Mononuclear cell (primary cell): ENCODE data around the gene GCSH. TPM values are rescaled to one million over a fixed set of nuclear protein-coding genes. Genes with fewer than 3 reads are reported as not detected.

ENCODE experiments used
- H3K27me3 ChIP-seq: 2 replicates; pipeline ENCODE4 v1.6.0; 2011; ENCODE audit warnings: low read length, control low read depth; ENCODE audit not compliant: insufficient read depth
- H3K4me1 ChIP-seq: 2 replicates; pipeline ENCODE4 v1.5.1; 2011; ENCODE audit warnings: mild to moderate bottlenecking, low read length, control low read depth; ENCODE audit not compliant: insufficient read depth
- H3K4me3 ChIP-seq: 2 replicates; pipeline ENCODE4 v1.5.1; 2011; ENCODE audit warnings: mild to moderate bottlenecking, low read length, moderate library complexity
- H3K9me3 ChIP-seq: 2 replicates; pipeline ENCODE4 v1.5.1; 2011; ENCODE audit warnings: low read depth, mild to moderate bottlenecking, control low read depth, low read length
- total RNA-seq: library from RNA; depleted of rRNA; stranded (reverse); fragments of >200 nt; gene quantifications from one replicate; pipeline ENCODE4 v1.2.3, GENCODE V29; 2012

GCSH gene
- 2.1 TPM for total RNA-seq

- peak within 1 kb of the TSS; percentile 59 for H3K4me3 ChIP-seq
- H3K27me3 ChIP-seq, result no peaks in the 10 kb centered on the region
- H3K4me1 ChIP-seq, result peaks cover 8% of the 10 kb centered on the region
- H3K9me3 ChIP-seq, result no peaks in the 10 kb centered on the region
These were observed at the start of gene GCSH for GRCh38 chr16:81095953-81096714. Gene GCSH, minus strand, starts transcription at chr16:81096395. Its CDS starts 117 bp downstream, at chr16:81096278.

- H3K4me1 ChIP-seq, result no peaks in the 10 kb centered on the region
These were observed 47.8 kb upstream of the GCSH start for GRCh38 chr16:81143921-81144471.

GRCh38 chr16:81142864-81143263 lies 46.7 kb upstream of the GCSH start:
- Histone ChIP-seq H3K4me1 (no peaks in the 10 kb centered on the region), H3K9me3 (no peaks in the 10 kb centered on the region), H3K4me3 (no peak overlapping the region), H3K27me3 (no peaks in the 10 kb centered on the region)

More at GRCh38 chr16:81143921-81144471, 47.8 kb upstream of the GCSH start:
- Histone ChIP-seq H3K9me3 (no peaks in the 10 kb centered on the region), H3K27me3 (no peaks in the 10 kb centered on the region), H3K4me3 (no peak overlapping the region)

GRCh38 chr16:81140930-81141780 lies 45.0 kb upstream of the GCSH start:
- Histone ChIP-seq H3K4me1 (no peaks in the 10 kb centered on the region), H3K4me3 (no peak overlapping the region), H3K27me3 (no peaks in the 10 kb centered on the region), H3K9me3 (no peaks in the 10 kb centered on the region)

- Histone ChIP-seq H3K4me3 (no peak overlapping the region), H3K27me3 (no peaks in the 10 kb centered on the region), H3K4me1 (no peaks in the 10 kb centered on the region), H3K9me3 (no peaks in the 10 kb centered on the region)
These were observed 42.8 kb upstream of the GCSH start for GRCh38 chr16:81138831-81139557.

GRCh38 chr16:81137754-81138153 lies 41.6 kb upstream of the GCSH start:
- Histone ChIP-seq H3K4me1 (no peaks in the 10 kb centered on the region), H3K4me3 (no peak overlapping the region), H3K9me3 (no peaks in the 10 kb centered on the region), H3K27me3 (no peaks in the 10 kb centered on the region)

GRCh38 chr16:81136390-81137335 lies 40.5 kb upstream of the GCSH start:
- H3K4me3 ChIP-seq, result no peak overlapping the region
- H3K9me3 ChIP-seq, result no peaks in the 10 kb centered on the region
- no peaks in the 10 kb centered on the region for H3K27me3 ChIP-seq
- H3K4me1 ChIP-seq, result no peaks in the 10 kb centered on the region

GRCh38 chr16:81130126-81130525 lies 33.9 kb upstream of the GCSH start:
- Histone ChIP-seq H3K9me3 (no peaks in the 10 kb centered on the region), H3K27me3 (no peaks in the 10 kb centered on the region), H3K4me3 (no peak overlapping the region), H3K4me1 (no peaks in the 10 kb centered on the region)

- no peaks in the 10 kb centered on the region for H3K4me1 ChIP-seq
- H3K4me3 ChIP-seq, result no peak overlapping the region
- no peaks in the 10 kb centered on the region for H3K9me3 ChIP-seq
- H3K27me3 ChIP-seq, result no peaks in the 10 kb centered on the region
These were observed 32.7 kb upstream of the GCSH start for GRCh38 chr16:81128726-81129524.

- H3K9me3 ChIP-seq, result no peaks in the 10 kb centered on the region
- no peaks in the 10 kb centered on the region for H3K4me1 ChIP-seq
- no peak overlapping the region for H3K4me3 ChIP-seq
- no peaks in the 10 kb centered on the region for H3K27me3 ChIP-seq
These were observed 30.9 kb upstream of the GCSH start for GRCh38 chr16:81127051-81127450.

- Histone ChIP-seq H3K27me3 (no peaks in the 10 kb centered on the region), H3K9me3 (no peaks in the 10 kb centered on the region), H3K4me1 (no peaks in the 10 kb centered on the region), H3K4me3 (no peak overlapping the region)
These were observed 27.1 kb upstream of the GCSH start for GRCh38 chr16:81123092-81123852.

GRCh38 chr16:81121474-81121990 lies 25.3 kb upstream of the GCSH start:
- Histone ChIP-seq H3K4me3 (no peak overlapping the region), H3K27me3 (no peaks in the 10 kb centered on the region), H3K9me3 (no peaks in the 10 kb centered on the region), H3K4me1 (no peaks in the 10 kb centered on the region)

GRCh38 chr16:81117436-81117835 lies 21.2 kb upstream of the GCSH start:
- Histone ChIP-seq H3K4me3 (no peak overlapping the region), H3K9me3 (no peaks in the 10 kb centered on the region), H3K27me3 (no peaks in the 10 kb centered on the region), H3K4me1 (no peaks in the 10 kb centered on the region)
